ENCODE measurements around the gene NAV3. TPM values are rescaled to one million over a fixed set of nuclear protein-coding genes. Genes with fewer than 3 reads are reported as not detected.
A peak's percentile ranks its signal among the peaks of the same experiment; 100 is the strongest.
"Not testable (repeated sequence)": the region's sequence is repeated elsewhere in the genome, so short reads cannot be mapped to it uniquely, and the experiment has no call there.

Gene NAV3
- total RNA-seq, 1 donor from 2014 or later, result 240 TPM

DNA sequence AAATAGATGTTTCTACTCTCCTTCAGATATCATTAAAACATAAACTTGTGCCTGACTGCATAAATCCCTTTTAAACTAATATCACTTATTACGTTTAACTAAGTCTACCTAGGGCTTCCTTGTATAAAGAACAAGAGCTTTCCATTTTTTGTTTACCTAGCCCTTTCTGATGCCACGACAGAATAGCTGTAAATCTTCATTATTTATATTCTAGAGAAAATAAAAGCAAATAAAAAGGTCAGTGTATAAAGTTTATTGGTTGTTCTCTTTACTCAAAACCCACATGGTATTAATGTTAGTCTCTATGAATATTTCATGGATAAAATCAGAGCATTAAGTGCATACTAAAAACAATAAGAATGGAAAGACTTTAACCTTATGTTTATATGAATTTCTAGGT, 269.1 kb downstream of the NAV3 start:
- no peak for DNase-seq (ENCODE audit: low spot score in 2 of 2)
- no peak for FAIRE-seq

DNA sequence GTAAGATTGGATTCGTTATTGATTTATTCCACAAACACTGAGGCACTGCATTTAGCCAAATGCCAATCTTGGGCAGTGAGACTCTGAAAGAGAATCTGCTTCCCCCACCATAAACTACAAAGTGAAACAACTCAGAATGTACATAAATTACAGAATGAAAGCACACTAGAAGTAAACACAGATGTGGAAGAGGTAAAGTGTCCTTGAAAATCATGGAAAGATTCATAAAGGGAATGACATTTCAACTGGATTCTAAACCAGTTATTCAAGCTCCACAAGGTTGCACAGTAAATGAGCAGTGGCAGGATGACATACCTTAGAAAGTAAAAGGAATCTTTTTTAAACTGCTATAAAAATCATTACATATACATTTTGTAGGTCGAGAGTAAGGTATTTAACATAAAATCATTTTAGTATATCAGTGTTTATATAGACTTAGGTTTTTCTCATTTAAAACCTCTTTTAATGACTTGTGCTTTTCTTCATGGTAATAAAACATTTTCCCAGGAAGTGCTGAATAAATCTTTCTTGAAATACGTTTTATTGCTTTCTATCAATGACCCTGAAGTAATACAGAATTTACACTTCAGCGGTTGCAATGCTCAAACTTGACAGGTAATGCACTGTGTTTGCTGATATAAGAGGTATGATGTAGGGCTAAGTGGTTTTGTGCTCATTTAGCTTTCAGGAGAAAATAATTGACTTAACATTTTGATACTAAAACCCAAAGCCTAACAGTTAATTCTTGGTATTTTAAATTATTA, 270.6 kb downstream of the NAV3 start:
- DNase-seq (ENCODE audit: low spot score in 2 of 2) (no peak), FAIRE-seq (no peak)

DNA sequence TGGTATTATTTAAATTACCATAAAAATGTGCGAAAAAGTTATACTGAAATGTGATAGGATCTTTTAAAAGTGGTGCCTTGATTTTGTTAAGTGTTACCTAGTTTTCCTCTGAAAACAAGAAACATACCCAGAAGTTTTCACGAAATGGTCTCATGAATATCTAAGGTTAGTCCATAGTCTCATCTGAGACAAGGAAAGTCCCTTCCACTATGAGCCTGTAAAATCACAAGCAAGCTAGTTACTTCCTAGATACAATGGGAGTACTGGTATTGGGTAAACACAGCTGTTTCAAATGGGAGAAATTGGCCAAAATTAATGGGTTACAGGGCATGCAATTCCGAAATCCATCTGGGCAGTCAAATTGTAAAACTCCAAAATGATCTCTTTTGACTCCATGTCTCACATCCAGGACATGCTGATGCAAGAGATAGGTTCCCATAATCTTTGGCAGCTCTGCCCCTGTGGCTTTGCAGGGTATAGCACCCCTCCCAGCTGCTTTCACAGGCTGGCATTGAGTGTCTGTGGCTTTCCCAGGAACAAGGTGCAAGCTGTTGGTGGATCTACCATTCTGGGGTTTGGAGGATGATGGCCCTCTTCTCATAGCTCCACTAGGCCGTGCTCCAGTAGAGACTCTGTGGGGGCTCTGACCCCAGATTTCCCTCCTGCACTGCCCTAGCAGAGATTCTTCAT, 271.4 kb downstream of the NAV3 start:
- DNase-seq (ENCODE audit: low spot score in 2 of 2) (no peak), FAIRE-seq (peak; percentile 49)

DNA sequence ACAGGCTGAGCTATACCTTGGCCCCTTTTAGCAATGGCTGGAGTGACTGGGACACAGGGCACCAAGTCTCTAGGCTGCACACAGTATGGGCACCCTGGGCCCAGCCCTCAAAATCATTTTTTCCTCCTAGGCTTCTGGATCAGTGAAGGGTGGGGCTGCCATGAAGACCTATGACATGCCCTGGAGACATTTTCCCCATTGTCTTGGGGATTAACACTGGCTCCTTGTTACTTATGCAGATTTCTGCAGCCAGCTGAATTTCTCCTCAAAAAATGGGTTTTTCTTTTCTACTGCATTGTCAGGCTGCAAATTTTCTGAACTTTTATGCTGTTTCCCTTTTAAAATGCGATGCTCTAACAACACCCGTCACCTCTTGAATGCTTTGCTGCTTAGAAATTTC, 272.1 kb downstream of the NAV3 start:
- FAIRE-seq, result not testable (repeated sequence)

DNA sequence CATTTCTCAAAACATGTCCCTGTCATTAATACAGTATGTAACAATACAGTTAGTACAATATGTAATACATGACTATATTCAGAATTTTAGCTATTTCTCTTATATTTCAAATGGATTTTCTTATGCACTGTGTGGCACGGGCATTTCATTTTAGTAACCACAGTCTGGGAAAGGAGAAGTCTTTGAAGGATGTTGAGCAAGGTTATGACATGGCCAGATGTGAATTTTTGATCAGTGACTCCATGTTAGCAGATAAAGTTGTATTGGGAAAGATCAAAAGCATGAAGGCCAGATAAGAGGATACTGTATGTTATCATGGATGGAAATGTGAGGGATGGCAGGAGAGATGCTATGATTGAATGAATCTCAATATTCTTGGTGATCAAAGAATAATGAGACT, 285.2 kb downstream of the NAV3 start:
- DNase-seq (ENCODE audit: low spot score in 2 of 2), result no peak
- FAIRE-seq, result no peak

More for the DNA sequence above, 272.1 kb downstream of the NAV3 start:
- not testable (repeated sequence) for DNase-seq (ENCODE audit: low spot score in 2 of 2)

DNA sequence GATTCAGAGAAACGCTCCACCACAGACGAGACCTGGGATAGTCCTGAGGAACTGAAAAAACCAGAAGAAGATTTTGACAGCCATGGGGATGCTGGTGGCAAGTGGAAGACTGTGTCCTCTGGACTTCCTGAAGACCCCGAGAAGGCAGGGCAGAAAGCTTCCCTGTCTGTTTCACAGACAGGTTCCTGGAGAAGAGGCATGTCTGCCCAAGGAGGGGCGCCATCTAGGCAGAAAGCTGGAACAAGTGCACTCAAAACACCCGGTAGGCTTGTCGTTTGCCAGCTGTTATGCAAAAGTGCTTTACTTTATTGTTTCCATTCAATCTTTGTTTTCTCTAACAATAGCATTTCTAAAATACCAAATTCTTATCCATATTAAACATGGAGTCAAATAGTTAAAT, 287.3 kb downstream of the NAV3 start:
- FAIRE-seq, result no peak
- DNase-seq (ENCODE audit: low spot score in 2 of 2), result no peak

DNA sequence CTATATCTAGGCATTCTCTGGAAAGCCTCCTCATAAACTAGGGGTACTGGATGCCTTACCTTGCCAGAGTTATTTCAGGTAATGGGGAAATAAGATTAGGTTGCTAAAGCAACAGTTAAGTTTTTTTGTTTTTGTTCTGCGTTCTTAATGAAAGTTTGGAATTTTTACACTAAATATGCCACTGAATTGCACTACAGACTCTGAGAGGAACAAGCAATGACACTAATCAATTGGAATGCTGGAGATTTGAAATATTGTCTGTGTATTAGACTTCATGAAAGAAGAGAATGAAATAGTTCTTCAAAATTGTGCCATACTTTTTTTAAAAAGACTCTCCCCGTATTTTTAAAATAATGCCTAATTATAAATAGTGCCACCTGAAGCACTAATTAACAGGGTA, 287.8 kb downstream of the NAV3 start:
- FAIRE-seq (no peak), DNase-seq (ENCODE audit: low spot score in 2 of 2) (no peak)

DNA sequence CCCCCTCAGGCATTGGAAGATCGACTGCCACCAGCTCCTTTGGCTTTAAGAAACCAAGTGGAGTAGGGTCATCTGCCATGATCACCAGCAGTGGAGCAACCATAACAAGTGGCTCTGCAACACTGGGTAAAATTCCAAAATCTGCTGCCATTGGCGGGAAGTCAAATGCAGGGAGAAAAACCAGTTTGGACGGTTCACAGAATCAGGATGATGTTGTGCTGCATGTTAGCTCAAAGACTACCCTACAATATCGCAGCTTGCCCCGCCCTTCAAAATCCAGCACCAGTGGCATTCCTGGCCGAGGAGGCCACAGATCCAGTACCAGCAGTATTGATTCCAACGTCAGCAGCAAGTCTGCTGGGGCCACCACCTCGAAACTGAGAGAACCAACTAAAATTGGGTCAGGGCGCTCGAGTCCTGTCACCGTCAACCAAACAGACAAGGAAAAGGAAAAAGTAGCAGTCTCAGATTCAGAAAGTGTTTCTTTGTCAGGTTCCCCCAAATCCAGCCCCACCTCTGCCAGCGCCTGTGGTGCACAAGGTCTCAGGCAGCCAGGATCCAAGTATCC, 288.7 kb downstream of the NAV3 start:
- FAIRE-seq, result no peak

DNA sequence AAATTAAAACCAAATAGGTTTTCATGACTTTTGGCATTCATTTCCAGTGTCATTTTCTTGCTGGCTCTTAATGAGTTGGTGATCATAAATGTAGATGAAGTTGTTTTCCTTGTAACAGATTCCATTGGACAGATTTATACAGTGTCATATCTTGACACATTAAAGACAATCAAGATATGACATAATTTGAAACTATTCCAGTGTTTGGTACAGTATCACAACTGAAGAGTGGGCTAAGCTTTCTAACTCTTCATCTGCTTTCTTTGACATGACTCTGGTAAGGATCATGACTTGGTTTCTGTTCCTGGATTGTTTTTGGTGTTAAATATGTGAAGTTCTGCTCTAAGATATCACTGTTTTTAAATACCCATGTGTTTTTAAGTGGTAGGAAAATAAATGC, 289.6 kb downstream of the NAV3 start:
- FAIRE-seq, result no peak
- no peak for DNase-seq (ENCODE audit: low spot score in 2 of 2)

More for the DNA sequence above, 288.7 kb downstream of the NAV3 start:
- DNase-seq (ENCODE audit: low spot score in 2 of 2), result no peak

DNA sequence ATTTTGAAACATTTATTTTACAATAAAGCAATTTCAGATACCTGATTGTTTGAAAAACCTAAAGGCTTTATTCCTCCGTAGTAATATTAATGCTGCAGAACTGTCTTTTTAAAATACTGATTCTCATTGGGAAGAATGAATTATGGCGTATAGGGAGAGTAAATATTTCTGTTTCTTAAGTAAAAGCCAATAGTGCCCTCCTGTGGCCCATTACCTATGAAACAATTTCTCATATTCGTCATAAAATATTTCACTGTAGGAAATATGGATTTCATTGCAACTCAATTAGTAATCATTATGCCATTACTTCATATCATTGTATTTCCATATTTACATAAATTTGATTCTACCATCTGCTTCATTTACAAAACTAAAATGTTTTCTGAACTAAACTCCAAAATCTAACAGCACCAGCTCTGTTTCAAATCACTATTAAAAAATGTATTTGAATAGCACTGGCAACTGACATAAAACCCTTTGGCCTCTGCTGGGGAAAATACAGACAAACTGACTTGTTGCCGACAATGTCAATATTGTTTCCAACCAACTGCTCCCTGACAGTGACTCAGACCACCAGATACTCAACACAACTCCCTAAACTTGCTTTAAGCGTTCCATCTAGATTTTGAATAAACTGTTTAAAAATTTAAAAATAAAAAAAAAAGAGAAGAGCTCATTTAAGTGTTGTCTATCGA, 290.3 kb downstream of the NAV3 start:
- peak; percentile 90 for FAIRE-seq
- DNase-seq (ENCODE audit: low spot score in 2 of 2), result no peak

DNA sequence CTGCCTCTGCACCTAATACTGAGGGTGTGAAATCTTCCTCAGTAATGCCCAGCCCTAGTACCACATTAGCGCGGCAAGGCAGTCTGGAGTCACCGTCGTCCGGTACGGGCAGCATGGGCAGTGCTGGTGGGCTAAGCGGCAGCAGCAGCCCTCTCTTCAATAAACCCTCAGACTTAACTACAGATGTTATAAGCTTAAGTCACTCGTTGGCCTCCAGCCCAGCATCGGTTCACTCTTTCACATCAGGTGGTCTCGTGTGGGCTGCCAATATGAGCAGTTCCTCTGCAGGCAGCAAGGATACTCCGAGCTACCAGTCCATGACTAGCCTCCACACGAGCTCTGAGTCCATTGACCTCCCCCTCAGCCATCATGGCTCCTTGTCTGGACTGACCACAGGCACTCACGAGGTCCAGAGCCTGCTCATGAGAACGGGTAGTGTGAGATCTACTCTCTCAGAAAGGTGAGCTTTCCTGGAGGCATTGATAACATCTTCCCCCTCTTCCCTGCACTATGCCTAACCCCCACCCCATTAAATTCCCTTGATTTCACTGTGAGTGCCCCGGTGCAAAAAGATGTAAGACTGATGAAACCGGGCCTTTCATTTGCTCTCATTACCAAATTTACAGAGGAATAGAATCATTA, 291.4 kb downstream of the NAV3 start:
- no peak for FAIRE-seq
- no peak for DNase-seq (ENCODE audit: low spot score in 2 of 2)

DNA sequence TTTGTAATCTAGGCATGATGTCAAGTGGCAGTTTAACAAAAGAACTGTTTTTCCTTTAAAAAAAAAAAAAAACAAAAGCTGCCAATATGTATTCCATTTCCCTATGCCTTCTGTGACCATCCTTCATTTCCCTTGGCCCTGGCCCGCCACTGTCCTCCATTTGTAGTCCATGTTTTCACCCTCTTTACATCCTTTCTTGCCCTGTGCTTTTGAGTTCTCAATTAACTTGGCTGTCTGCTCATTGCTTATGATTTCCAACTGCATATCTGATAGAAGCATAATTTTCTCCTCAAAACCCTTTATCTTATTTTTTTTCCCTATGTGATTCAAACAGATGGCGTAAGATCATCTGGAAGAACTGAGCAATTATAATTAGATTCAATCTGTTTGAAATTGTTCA, 297.5 kb downstream of the NAV3 start:
- DNase-seq (ENCODE audit: low spot score in 2 of 2) (no peak), FAIRE-seq (no peak)

DNA sequence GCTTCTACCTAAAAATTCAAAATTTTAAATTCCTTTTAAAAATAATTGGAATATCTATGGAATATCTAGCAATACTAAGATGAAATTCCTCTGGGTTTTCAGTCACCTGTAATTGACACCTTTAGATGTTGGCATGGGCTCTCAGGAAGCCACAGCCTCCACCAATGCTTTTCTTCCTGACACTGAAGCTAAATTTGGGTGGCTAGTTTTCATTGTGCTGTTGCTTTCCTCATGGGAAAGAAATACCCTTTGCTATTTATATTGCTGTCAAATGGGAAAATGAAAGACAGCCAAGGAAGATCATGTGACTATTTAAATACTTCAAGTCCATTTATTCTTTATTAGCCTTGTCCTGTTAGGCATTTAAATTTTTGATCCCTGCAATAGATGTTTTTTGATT, 313.0 kb downstream of the NAV3 start:
- DNase-seq (ENCODE audit: low spot score in 2 of 2) (no peak), FAIRE-seq (no peak)

DNA sequence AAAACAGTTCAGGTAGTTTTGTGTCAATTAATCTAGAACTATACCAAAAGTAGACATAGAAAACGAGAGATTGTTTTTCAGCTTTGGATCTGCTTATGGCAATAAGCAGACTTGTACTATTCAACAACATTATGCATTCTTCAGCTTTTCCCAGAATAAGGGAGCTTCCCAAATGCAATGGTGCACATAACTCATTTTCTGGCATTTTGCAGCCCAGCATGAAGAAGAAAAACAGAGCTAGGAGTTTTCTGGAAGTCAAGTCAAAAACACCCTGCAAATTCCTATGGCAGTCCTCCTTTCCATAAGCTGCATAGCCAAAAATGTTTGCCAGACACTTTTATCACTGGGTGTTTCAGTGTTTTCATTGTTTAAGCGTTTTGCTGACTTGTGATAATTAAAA, 314.7 kb downstream of the NAV3 start:
- FAIRE-seq (no peak), DNase-seq (ENCODE audit: low spot score in 2 of 2) (no peak)

DNA sequence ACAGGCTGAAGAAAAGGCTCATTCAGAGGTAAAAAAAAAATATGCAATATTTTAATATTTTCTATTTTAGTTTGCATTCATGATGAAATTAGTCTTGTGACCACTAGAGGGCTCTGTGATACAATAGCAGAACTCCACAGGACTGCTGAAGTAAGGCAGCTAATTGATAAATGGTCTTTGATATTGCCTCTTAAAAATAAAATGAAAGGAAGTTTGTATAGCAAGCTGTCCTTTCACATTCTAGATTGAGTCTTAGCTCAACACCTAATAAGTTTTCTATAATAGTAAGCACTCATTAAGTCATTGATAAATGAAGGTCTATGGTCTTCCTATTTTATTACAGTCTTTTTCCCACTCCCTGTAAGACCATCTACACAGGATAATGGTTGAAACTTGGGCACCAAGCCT, 315.7 kb downstream of the NAV3 start:
- DNase-seq (ENCODE audit: low spot score in 2 of 2) (no peak), FAIRE-seq (peak; percentile 92)

DNA sequence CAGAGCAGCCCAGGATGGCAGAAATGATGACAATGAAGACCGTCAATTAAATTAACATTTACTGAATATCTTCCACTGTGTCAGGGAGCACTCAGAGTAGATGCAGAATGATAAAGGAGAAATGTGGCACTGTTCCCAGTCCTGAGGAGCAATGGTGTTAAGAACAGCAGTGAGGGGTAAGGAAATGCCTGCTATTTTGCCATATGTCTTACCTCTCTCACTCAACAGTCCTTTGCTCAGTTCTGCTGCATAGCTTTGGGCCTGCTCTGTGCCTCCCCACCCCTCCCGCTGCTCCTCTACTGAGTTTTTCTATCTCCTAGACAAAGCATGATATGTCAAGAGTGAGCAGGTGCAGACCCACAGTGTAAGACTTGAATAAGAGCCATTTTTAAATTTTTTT, 318.8 kb downstream of the NAV3 start:
- FAIRE-seq (no peak), DNase-seq (ENCODE audit: low spot score in 2 of 2) (no peak)

DNA sequence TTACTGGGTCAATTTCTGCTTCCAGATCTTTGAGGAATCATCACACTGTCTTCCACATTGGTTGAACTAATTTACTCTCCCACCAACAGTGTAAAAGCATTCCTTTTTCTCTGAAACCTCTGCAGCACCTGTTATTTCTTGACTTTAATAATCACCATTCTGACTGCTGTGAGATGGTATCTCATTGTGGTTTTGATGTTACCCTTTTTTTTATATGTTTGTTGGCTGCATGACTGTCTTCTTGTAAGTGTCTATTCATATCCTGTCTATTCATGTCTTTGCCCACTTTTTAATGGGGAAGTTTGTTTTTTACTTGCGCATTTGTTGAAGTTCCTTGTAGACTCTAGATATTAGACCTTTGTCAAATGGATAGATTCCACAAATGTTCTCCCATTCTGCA, 324.9 kb downstream of the NAV3 start:
- DNase-seq (ENCODE audit: low spot score in 2 of 2) (no peak), FAIRE-seq (no peak)

DNA sequence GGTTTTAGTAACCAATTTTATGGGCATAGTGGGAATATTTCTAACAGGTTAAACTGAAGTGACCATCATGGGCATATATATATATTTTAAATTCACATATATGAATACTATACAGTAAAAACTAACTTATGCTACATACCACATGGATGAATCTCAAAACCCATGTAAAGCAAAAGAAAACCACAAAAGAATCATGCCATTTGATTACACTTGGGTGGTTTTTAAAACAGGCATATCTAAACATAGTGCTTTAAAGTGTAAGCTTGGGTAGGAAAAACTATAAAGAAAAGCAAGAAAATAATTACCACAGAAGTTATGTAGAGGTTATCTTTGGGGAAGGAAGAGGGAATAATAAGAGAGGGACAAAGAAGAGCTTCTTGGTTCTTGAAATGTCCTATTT, 326.1 kb downstream of the NAV3 start:
- DNase-seq (ENCODE audit: low spot score in 2 of 2) (no peak), FAIRE-seq (no peak)

DNA sequence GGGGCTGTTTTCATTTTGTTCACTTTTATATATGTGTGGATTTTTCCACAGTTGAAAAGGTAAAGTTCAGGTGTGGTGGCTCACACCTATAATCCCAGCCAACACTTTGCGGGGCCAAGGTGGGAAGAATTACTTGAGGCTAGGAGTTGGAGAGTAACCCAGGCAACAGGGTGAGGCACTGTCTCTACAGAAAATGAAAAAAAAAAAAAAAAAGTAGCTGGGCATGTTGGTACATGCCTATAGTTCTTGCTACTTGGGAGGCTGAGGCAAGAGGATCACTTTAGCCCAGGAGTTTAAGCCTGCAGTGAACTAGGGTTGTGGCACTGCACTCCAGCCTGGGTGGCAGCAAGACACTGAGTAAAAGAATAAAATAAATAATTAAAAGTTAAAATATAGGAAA, 326.5 kb downstream of the NAV3 start:
- no peak for FAIRE-seq

DNA sequence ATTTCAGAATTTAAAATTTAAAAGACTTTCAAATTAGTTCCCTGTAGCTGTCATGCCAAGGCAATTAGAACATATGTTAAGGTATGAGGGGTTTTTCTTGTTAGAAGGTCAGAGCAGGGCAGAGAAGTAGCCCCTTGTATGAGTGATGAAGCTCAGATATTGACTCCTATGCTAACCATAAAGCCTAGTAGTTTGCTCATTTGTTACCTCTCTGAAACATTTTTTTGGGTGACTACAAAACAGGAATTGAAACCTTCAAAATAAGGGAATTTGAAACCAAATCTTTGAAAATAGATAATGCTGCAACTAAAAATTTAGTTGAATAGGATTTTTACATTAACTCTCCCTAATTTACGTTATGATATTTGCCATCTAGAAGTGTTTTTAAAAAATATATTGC, 333.5 kb downstream of the NAV3 start:
- DNase-seq (ENCODE audit: low spot score in 2 of 2), result no peak
- FAIRE-seq, result no peak

More for the DNA sequence above, 326.5 kb downstream of the NAV3 start:
- no peak for DNase-seq (ENCODE audit: low spot score in 2 of 2)

DNA sequence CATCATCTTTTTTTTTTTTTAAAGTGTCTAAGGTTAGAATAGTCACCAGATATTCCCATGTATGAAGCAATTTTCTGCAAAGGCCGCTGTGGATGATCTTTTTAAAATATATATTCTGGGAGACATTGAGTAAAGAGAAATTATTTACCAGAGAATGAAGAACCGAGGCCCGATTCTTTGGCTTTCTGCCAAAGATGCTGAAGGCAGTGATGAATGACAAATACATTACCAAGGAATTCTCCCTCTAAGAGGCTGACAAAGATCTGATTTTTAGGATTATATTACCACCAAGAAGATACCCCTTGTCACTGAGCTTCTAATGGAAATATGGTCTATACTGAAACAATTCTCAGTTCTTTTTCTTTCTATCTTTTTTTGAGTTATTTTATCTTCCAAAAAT, 336.8 kb downstream of the NAV3 start:
- DNase-seq (ENCODE audit: low spot score in 2 of 2) (no peak), FAIRE-seq (no peak)
